Daoy (cell line): ENCODE results near the gene PPM1L. TPM values are rescaled to one million over a fixed set of nuclear protein-coding genes. Genes with fewer than 3 reads are reported as not detected.

Experiments used
- DNase-seq: peaks from one replicate; pipeline ENCODE4 v3.0.0-alpha.2; 2015; ENCODE audit warnings: low read depth
- total RNA-seq: library from RNA; depleted of rRNA; stranded (reverse); fragments of >200 nt; shearing (Covaris generic); gene quantifications from 2 replicates; pipeline ENCODE4 v1.2.3, GENCODE V29; 2014

The PPM1L gene
- total RNA-seq, 1 experiment from 2014 or later: 6.8 TPM

- peak; percentile 13 for DNase-seq
These were observed 96.8 kb downstream of the PPM1L start for GRCh38 chr3:160852856-160853255.

GRCh38 chr3:160856450-160856849 lies 100.4 kb downstream of the PPM1L start:
- DNase-seq: no peak

- no peak for DNase-seq
These were observed 101.6 kb downstream of the PPM1L start for GRCh38 chr3:160857476-160858119.

GRCh38 chr3:160860346-160860745 lies 104.3 kb downstream of the PPM1L start:
- no peak for DNase-seq

GRCh38 chr3:160869825-160870224 lies 113.8 kb downstream of the PPM1L start:
- no peak for DNase-seq

GRCh38 chr3:160870327-160870726 lies 114.3 kb downstream of the PPM1L start:
- DNase-seq: no peak

- DNase-seq: no peak
These were observed 118.7 kb downstream of the PPM1L start for GRCh38 chr3:160874736-160875135.

- DNase-seq: no peak
These were observed 120.6 kb downstream of the PPM1L start for GRCh38 chr3:160876643-160877042.

- DNase-seq: no peak
These were observed 123.8 kb downstream of the PPM1L start for GRCh38 chr3:160879859-160880258.

- no peak for DNase-seq
These were observed 127.3 kb downstream of the PPM1L start for GRCh38 chr3:160883373-160883772.

- DNase-seq: peak; percentile 84
These were observed 129.8 kb downstream of the PPM1L start for GRCh38 chr3:160885791-160886286.

- DNase-seq: no peak
These were observed 130.4 kb downstream of the PPM1L start for GRCh38 chr3:160886421-160886820.

GRCh38 chr3:160893207-160893606 lies 137.2 kb downstream of the PPM1L start:
- no peak for DNase-seq

GRCh38 chr3:160904691-160905090 lies 148.7 kb downstream of the PPM1L start:
- no peak for DNase-seq

GRCh38 chr3:160906646-160907045 lies 150.6 kb downstream of the PPM1L start:
- no peak for DNase-seq

- no peak for DNase-seq
These were observed 153.9 kb downstream of the PPM1L start for GRCh38 chr3:160909917-160910316.

GRCh38 chr3:160911411-160911810 lies 155.4 kb downstream of the PPM1L start:
- no peak for DNase-seq

- no peak for DNase-seq
These were observed 160.4 kb downstream of the PPM1L start for GRCh38 chr3:160916472-160916871.

- DNase-seq: no peak
These were observed 163.9 kb downstream of the PPM1L start for GRCh38 chr3:160919942-160920341.

GRCh38 chr3:160921020-160921635 lies 165.1 kb downstream of the PPM1L start:
- peak; percentile 50 for DNase-seq

GRCh38 chr3:160924776-160925175 lies 168.7 kb downstream of the PPM1L start:
- no peak for DNase-seq

- DNase-seq: no peak
These were observed 171.6 kb downstream of the PPM1L start for GRCh38 chr3:160927620-160928019.

- no peak for DNase-seq
These were observed 172.2 kb downstream of the PPM1L start for GRCh38 chr3:160928183-160928726.
